RWPE2 (cell line): ENCODE data around the gene TUBB1.
A peak's percentile ranks its signal among the peaks of the same experiment; 100 is the strongest.

ENCODE experiments used
- ATAC-seq: fragments of 200-7000 bp; cut with Tn5 transposase; 3 replicates; pipeline ENCODE4 v1.9.1; 2021; ENCODE audit warnings: low read depth
- DNase-seq: peaks from one replicate; pipeline ENCODE4 v3.0.0-alpha.2; 2020; ENCODE audit warnings: low spot score
- H3K27ac ChIP-seq: fragments of 450-650 bp; 2 replicates; pipeline ENCODE4 v1.5.1; 2017; ENCODE audit warnings: mild to moderate bottlenecking; ENCODE audit not compliant: poor library complexity, severe bottlenecking
- H3K27me3 ChIP-seq: fragments of 250-450 bp; sonication (Bioruptor Pico); 2 replicates; pipeline ENCODE4 v1.5.1; 2021; ENCODE audit warnings: mild to moderate bottlenecking, moderate library complexity; ENCODE audit not compliant: insufficient read depth, poor library complexity, severe bottlenecking
- H3K36me3 ChIP-seq: fragments of 250-450 bp; sonication (Bioruptor Pico); 2 replicates; pipeline ENCODE4 v1.5.1; 2020; ENCODE audit warnings: low read depth, mild to moderate bottlenecking, moderate library complexity
- H3K4me1 ChIP-seq: fragments of 250-450 bp; sonication (Bioruptor Pico); 2 replicates; pipeline ENCODE4 v1.5.1; 2021; ENCODE audit warnings: mild to moderate bottlenecking, moderate library complexity; ENCODE audit not compliant: insufficient read depth, poor library complexity, severe bottlenecking
- H3K4me3 ChIP-seq: fragments of 250-450 bp; sonication (Bioruptor Pico); 2 replicates; pipeline ENCODE4 v1.5.1; 2021; ENCODE audit warnings: mild to moderate bottlenecking, moderate library complexity; ENCODE audit not compliant: severe bottlenecking
- H3K9me3 ChIP-seq: fragments of 250-450 bp; sonication (Bioruptor Pico); 2 replicates; pipeline ENCODE4 v1.5.1; 2021; ENCODE audit warnings: mild to moderate bottlenecking, moderate library complexity; ENCODE audit not compliant: severe bottlenecking
- CTCF ChIP-seq: fragments of 450-650 bp; IDR thresholded peaks from one replicate; pipeline ENCODE4 v1.5.1; 2017; ENCODE audit warnings: mild to moderate bottlenecking, moderate library complexity; ENCODE audit not compliant: poor library complexity, severe bottlenecking

The TUBB1 gene

GRCh38 chr20:59042151-59042795, 23.0 kb downstream of the TUBB1 start, which contains the start of gene PRELID3B:
TSS of gene PRELID3B (minus strand) at chr20:59042786. CDS start at chr20:59042730, 56 bp downstream.
- H3K27ac ChIP-seq, result peak within 1 kb of the TSS; percentile 55
- no peaks in the 10 kb centered on the region for H3K27me3 ChIP-seq
- H3K4me1 ChIP-seq, result peaks cover 41% of the 10 kb centered on the region
- TF ChIP-seq CTCF, result peak; percentile 13
- H3K36me3 ChIP-seq, result peaks cover 45% of the 10 kb centered on the region
- DNase-seq (peak; percentile 86), ATAC-seq (peak; percentile 43)
- peak within 1 kb of the TSS; percentile 84 for H3K4me3 ChIP-seq
- no peaks in the 10 kb centered on the region for H3K9me3 ChIP-seq

GRCh38 chr20:59042796-59043631, 23.8 kb downstream of the TUBB1 start:
- peaks cover 37% of the 10 kb centered on the region for H3K36me3 ChIP-seq
- H3K9me3 ChIP-seq, result no peaks in the 10 kb centered on the region
- H3K27ac ChIP-seq, result peak overlapping the region; percentile 55
- DNase-seq (peak; percentile 99), ATAC-seq (peak; percentile 95)
- H3K4me1 ChIP-seq, result peaks cover 43% of the 10 kb centered on the region
- TF ChIP-seq CTCF, result no peak
- peak overlapping the region; percentile 84 for H3K4me3 ChIP-seq
- no peaks in the 10 kb centered on the region for H3K27me3 ChIP-seq

GRCh38 chr20:59043698-59044097, 24.5 kb downstream of the TUBB1 start:
- Histone ChIP-seq H3K27ac (peak overlapping the region; percentile 55), H3K9me3 (no peaks in the 10 kb centered on the region), H3K4me1 (peaks cover 49% of the 10 kb centered on the region), H3K27me3 (no peaks in the 10 kb centered on the region), H3K4me3 (no peak overlapping the region), H3K36me3 (peaks cover 31% of the 10 kb centered on the region)
- no peak for TF ChIP-seq CTCF
- DNase-seq (no peak), ATAC-seq (no peak)

- H3K4me3 ChIP-seq, result no peak overlapping the region
- H3K36me3 ChIP-seq, result peaks cover 25% of the 10 kb centered on the region
- H3K4me1 ChIP-seq, result peaks cover 43% of the 10 kb centered on the region
- peak overlapping the region; percentile 55 for H3K27ac ChIP-seq
- no peak for TF ChIP-seq CTCF
- H3K9me3 ChIP-seq, result no peaks in the 10 kb centered on the region
- no peak for DNase-seq
- no peak for ATAC-seq
- H3K27me3 ChIP-seq, result no peaks in the 10 kb centered on the region
Observed at GRCh38 chr20:59044295-59044694, 25.1 kb downstream of the TUBB1 start.
